ENCODE data around the gene SMCO3.

Gene SMCO3

DNA sequence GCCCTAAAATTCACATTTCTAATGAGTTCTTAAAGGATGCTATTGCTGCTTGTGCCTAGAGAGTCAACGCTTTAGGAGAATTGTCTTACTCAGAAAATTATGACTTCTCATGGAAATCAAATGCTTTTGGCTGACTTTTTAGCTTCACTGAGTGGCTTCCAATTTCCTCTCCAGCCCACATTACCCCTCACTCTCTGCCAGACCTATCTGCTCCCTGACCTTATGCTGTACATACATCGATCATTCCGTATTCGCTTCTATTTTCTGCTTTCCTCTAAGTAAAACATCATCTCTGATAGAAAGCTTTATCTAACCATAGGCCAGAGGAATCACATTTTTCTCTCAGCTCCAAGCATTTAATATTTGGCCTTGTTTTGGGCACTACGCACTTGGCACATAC is 12.5 kb upstream of the SMCO3 start:
- DNase-seq, result no peak

GRCh38 chr12:14825256-14825655 is 11.3 kb upstream of the SMCO3 start:
- DNase-seq, result no peak

DNA sequence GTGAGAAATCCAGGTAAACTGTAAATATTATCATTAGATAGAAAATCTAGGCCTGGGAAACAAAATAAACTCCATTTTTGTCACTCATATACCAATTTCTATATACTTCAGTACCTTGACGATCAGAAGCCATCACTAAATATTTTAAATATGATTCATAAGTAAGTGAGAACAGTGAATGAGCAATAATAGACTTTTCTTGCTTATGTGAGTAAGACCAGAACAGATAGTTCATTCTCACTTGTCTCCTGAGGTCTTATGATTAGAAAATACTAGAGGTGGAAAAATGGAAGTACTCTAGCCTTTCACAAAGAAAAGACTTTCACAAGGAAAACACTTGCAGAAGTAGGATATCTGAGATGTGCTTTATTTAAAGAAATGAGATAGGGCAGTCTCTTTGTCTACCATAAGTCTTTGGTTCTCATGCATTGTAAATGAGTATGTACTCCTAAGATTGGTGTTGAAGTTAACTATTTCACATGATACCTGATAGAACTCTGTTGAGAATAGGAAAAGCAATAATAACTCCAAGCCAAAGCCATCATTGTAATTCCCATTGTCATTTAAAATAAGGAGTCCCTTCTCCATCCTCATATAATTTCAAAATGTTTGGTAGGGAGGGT is 10.1 kb upstream of the SMCO3 start:
- no peak for DNase-seq

DNA sequence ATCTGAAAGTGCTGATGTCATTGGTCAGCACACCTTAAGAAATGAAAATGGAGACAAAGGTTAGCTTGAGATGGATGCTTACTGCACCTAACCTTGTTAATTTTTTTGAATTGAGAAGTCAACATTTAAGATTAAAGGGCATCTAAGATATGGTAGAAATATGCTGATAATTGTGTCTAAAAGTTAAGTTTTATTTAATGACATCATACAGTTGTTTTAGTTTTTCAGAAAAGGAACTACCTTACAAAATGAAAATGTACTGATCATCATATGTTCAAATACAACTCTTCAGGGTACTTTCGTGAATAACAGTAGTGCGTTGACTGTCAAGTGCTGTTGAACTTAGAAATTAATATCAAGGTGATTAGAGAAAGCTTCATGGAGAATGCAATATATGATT is 2.5 kb downstream of the SMCO3 start:
- no peak for DNase-seq

DNA sequence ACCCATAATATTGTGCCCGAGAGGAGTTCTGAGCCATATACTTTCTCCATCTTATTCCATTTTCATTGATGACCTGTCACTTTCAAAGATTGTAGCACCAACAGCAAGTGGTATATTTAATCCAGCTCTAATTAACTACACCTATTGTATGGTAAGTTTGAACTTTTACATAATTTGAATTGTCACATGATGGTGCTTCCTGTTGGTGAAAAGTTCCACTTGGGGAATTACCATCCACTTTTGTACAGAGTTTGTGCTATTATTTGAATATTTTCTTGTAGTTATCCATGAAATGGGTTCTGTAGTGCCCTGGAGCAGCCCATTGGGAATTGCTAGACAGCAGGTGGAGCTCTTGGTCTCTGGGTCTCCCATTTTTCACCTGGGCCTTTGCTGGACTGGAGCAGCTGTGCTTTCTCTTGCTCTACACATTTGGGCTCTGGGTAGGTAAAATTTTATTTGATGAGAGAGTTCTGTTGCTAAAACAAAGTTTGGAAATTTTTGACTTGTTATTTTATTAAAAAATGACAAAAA is 3.0 kb downstream of the SMCO3 start:
- DNase-seq, result no peak

- no peak for DNase-seq
Measured at GRCh38 chr12:14810167-14810952, 3.6 kb downstream of the SMCO3 start.

GRCh38 chr12:14803830-14804160 is 10.2 kb downstream of the SMCO3 start:
- no peak for DNase-seq

DNA sequence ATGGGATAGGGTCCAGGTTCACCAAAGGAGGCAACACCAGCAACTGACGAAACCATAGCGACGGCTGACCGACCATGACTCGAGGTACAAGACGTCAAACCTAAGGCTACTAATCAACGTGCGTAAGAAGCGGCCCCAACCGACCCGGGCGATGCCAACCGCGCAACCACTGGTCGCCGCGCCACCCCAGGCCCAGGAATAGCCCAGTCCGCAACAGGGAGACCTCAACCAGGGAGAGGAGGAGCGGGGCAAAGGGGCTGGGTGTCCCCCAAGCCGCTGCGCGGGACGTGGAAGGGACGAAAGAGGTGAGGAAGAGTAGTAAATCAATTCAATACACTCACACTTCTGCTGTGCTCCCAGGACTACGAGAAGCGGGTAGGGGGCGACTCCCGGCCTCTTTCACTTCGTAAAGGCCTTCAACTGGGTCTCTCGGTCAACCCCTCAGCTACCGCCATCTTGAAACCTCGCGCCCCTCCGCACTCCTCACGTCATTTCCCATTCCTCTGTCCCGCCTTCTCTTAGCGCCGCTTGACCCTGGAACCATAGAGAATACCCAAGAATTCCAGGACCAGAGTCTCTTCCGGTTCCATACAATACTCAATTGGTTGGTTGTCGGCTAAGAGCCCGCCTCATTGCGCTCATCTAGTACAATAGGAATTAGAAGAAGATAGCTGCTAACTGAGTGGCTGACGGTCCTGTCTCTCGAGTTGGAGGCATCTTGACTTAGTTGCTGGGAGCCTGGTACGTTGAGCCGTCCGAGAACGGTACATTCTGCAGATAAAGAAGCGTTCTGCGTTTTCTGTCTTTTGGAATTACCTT is 10.8 kb downstream of the SMCO3 start, which contains the start of the genes C12orf60 and WBP11:
Gene C12orf60 (plus strand): TSS at position 660 of the 819 bp plus-strand sequence. CDS start 19,266 bp downstream, outside the sequence.
Gene WBP11 (minus strand): TSS at position 468 of the 819 bp plus-strand sequence. CDS start 2,095 bp downstream, outside the sequence.
- peak; percentile 69 to 78 for DNase-seq

- DNase-seq, result no peak
Measured at GRCh38 chr12:14802721-14803010, 11.3 kb downstream of the SMCO3 start.

- DNase-seq, result no peak
Measured at GRCh38 chr12:14802247-14802646, 11.7 kb downstream of the SMCO3 start.

DNA sequence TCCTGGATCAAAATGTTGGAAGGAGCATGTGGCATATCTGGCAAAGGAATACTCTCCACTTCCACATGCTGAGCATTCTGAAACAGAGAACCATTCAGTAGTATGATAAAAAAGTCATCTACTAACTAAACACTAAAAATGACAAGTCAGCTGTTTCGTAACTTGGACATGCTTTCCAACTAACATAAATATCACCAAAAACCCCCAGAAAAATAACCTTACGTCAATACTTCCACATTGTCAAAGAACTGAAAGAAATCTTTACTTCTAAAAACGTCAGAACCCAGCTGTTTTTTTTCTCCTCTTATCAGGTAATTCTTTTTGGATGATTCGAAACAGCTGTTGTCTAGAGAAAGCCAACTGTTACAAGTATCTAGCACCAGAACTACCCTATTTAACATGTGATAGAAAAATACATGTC is 18.9 kb downstream of the SMCO3 start:
- no peak for DNase-seq

DNA sequence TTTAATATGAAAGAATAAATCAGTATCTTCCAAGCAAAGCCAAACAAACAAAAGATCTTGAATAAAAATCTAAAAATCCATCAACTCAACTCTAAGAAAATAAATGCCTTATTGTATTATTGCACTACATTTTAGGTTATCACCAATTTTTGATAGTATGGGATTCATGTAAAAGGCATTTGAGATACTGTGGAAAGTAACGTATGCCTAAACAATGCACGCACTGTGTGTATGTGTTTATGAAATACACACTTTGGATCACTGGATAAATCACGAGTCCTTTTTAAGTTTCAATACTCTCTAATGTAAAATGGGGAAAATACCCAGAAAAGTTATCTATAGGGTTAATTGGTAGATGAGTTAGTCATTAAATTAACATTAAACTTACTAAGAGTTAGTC is 28.4 kb downstream of the SMCO3 start:
- no peak for DNase-seq

DNA sequence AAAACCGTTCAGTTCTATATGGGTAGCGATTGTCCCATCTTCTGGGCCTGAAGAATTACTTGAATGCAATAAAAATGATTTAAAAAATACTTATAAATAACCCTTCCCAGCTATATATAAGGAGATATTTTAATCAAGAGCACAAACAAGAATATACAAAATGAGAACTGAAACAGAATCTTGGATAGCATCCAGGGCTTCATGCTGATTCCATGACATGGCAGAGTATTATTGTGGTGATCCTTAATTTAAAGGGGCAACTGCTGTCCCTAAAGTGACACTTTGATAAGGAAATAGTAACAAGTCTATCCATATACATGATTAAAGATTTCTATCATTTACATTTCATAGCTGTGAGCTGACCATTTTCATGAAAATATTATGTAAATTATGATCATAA is 29.5 kb downstream of the SMCO3 start:
- no peak for DNase-seq

DNA sequence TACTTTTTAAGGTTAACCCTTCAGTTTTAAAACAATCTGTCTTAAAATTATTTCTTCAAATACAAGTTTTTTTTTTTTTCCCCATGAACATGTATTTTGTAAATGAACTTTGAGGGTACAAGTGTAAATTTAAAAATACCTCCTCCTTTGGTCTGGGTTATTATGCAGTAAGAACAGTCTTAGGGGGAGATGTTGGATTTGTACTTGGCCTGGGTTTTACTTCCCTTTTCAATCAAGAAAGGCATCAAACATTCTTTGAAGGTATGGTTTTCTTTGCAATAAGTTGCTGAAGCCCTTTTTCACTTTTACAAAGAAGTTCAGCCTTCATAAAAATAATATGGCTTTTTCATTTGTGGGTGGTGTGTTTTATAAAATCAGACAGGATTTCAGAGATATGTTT is 31.2 kb downstream of the SMCO3 start:
- no peak for DNase-seq

GRCh38 chr12:14781563-14781962 is 32.4 kb downstream of the SMCO3 start:
- no peak for DNase-seq

GRCh38 chr12:14780859-14781258 is 33.1 kb downstream of the SMCO3 start:
- no peak for DNase-seq

DNA sequence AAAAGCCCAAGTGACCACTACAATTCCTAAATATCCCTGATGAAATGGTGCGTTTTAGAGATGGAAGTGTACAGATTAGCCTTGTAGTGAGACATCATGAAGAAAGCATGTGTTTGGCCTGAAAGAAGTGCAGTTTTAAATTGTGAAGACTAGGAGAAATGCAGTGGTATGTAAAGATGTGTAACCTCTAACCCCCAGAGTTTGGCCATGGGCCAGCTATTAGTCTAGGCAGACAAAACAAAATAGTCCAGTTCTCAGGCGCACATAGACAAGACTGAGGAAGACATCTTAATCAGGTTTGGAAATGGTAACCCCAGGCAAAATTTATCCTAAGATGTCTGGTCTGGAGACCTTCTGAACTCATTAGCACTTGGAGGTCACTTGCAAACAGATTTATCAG is 34.1 kb downstream of the SMCO3 start:
- no peak for DNase-seq

- no peak for DNase-seq
Measured at GRCh38 chr12:14777271-14777670, 36.7 kb downstream of the SMCO3 start.

- DNase-seq, result no peak
Measured at GRCh38 chr12:14776236-14776961, 37.6 kb downstream of the SMCO3 start.

- DNase-seq, result no peak
Measured at GRCh38 chr12:14775636-14775980, 38.4 kb downstream of the SMCO3 start.

GRCh38 chr12:14774906-14775635 is 38.9 kb downstream of the SMCO3 start:
- DNase-seq, result peak in 1 of 2 donors; percentile 16

Measured in stimulated activated CD4-positive, alpha-beta T cell treated with anti-CD3 and anti-CD28 coated beads, Interleukin-2, amount 100 ng/mL, for 48 hours (primary cell).